HCT116 (cell line): ENCODE measurements around the gene GABBR2. TPM values are rescaled to one million over a fixed set of nuclear protein-coding genes. Genes with fewer than 3 reads are reported as not detected.

Experiments
- ATAC-seq: fragments of 200-7000 bp; cut with Tn5 transposase; 2 replicates; pipeline ENCODE4 v1.9.1; 2020; ENCODE audit warnings: mild to moderate bottlenecking, moderate library complexity
- BruUV-seq: library from RNA; stranded (reverse); fragments of 400-500 nt; replicated peaks from 2 replicates; lab custom pipeline; 2021; lab: Mats Ljungman, UMichigan
- CTCF ChIA-PET: fragments of 300-600 bp; sonication (Branson Sonifier 250); formaldehyde crosslinking; loops from one replicate; lab custom pipeline; 2021; ENCODE audit warnings: antibody characterized with exemption; lab: Charles Lee
- POLR2A ChIA-PET: fragments of 300-600, 350-600 bp; sonication (Branson Sonifier 250); formaldehyde crosslinking; loops from one replicate; lab custom pipeline; 2021; ENCODE audit warnings: antibody characterized with exemption; lab: Charles Lee
- RAD21 ChIA-PET, 2 experiments: fragments of 300-600 bp; sonication (Branson Sonifier 250); formaldehyde crosslinking; loops; one replicate each; lab custom pipeline; 2023; ENCODE audit warnings: low total read pairs in 2 of 2; ENCODE audit not compliant: uncharacterized antibody in 2 of 2, unreplicated experiment in 2 of 2, low non-redundant PET in 1 of 2; lab: Charles Lee
- DNase-seq: peaks from one replicate; pipeline ENCODE4 v3.0.0-alpha.2; 2010; ENCODE audit warnings: low read depth, low spot score
- H2AFZ ChIP-seq: fragments of 200-600 bp; shearing (Covaris generic), sonication (generic); 2 replicates; pipeline ENCODE4 v1.6.1; 2017; ENCODE audit warnings: low read depth, mixed run types, mixed read lengths, antibody characterized with exemption, low read length; ENCODE audit not compliant: poor library complexity, severe bottlenecking
- H3K27ac ChIP-seq: 2 replicates; pipeline ENCODE4 v1.5.1; 2012; ENCODE audit warnings: low read depth, low read length
- H3K27me3 ChIP-seq: fragments of 200-600 bp; sonication (generic); 2 replicates; pipeline ENCODE4 v1.6.1; 2016; ENCODE audit warnings: mixed run types, low read length, mixed read lengths; ENCODE audit not compliant: insufficient read depth
- H3K36me3 ChIP-seq, 2 experiments: fragments of 200-500 bp in 1 of 2; fragments of 200-600 bp in 1 of 2; sonication (Bioruptor generic) in 1 of 2; sonication (generic) in 1 of 2; 2 replicates each; pipeline versions ENCODE4 v1.5.1 to v1.6.1; 2014 to 2016; ENCODE audit warnings: low read length in 2 of 2, inconsistent platforms in 1 of 2, mixed read lengths in 1 of 2, mixed run types in 1 of 2; ENCODE audit not compliant: insufficient read depth in 2 of 2, control insufficient read depth in 1 of 2
- H3K4me1 ChIP-seq, 2 experiments: fragments of 200-600 bp in 1 of 2; sonication (generic) in 1 of 2; 2 replicates each; pipeline versions ENCODE4 v1.5.1 to v1.6.1; 2012 to 2017; ENCODE audit warnings: low read length in 2 of 2, inconsistent platforms in 1 of 2, mild to moderate bottlenecking in 1 of 2, mixed read lengths in 1 of 2, mixed run types in 1 of 2, moderate library complexity in 1 of 2; ENCODE audit not compliant: insufficient read depth in 2 of 2, control insufficient read depth in 1 of 2
- H3K4me2 ChIP-seq: fragments of 200-600 bp; sonication (generic); 2 replicates; pipeline ENCODE4 v1.6.1; 2017; ENCODE audit warnings: mixed run types, low read length, mixed read lengths
- H3K4me3 ChIP-seq, 2 experiments: fragments of 200-600 bp in 1 of 2; sonication (generic) in 1 of 2; replicated peaks in 1 of 2; 2 replicates each; pipeline ENCODE4 v1.5.1; 2011 to 2016; ENCODE audit warnings: low read length in 2 of 2, control low read depth in 1 of 2, low read depth in 1 of 2, mild to moderate bottlenecking in 1 of 2, mixed read lengths in 1 of 2, mixed run types in 1 of 2
- H3K79me2 ChIP-seq: fragments of 200-600 bp; sonication (generic); 2 replicates; pipeline ENCODE4 v1.6.1; 2017; ENCODE audit warnings: mild to moderate bottlenecking, mixed run types, low read length, moderate library complexity, mixed read lengths; ENCODE audit not compliant: insufficient read depth
- H3K9ac ChIP-seq: fragments of 200-600 bp; sonication (generic); 2 replicates; pipeline ENCODE4 v1.6.1; 2016; ENCODE audit warnings: low read length, mixed read lengths
- H3K9me2 ChIP-seq: fragments of 200-600 bp; sonication (generic), shearing (Covaris generic); 2 replicates; pipeline ENCODE4 v1.6.1; 2017; ENCODE audit warnings: mixed run types, mild to moderate bottlenecking, moderate library complexity; ENCODE audit not compliant: insufficient read depth
- H3K9me3 ChIP-seq, 2 experiments: fragments of 200-500 bp in 1 of 2; fragments of 200-600 bp in 1 of 2; sonication (Bioruptor generic) in 1 of 2; sonication (generic) in 1 of 2; 2 replicates each; pipeline ENCODE4 v1.6.1; 2014 to 2017; ENCODE audit warnings: low read length in 2 of 2, mixed read lengths in 2 of 2, inconsistent platforms in 1 of 2, low read depth in 1 of 2, mild to moderate bottlenecking in 1 of 2, mixed run types in 1 of 2, moderate library complexity in 1 of 2; ENCODE audit not compliant: control insufficient read depth in 1 of 2, insufficient read depth in 1 of 2
- H4K20me1 ChIP-seq: fragments of 200-600 bp; sonication (generic), shearing (Covaris generic); 2 replicates; pipeline ENCODE4 v1.6.1; 2017; ENCODE audit warnings: mixed run types, mild to moderate bottlenecking, moderate library complexity; ENCODE audit not compliant: insufficient read depth
- ELF1 ChIP-seq: IDR thresholded peaks from 2 replicates; pipeline ENCODE4 v1.6.1; 2012; ENCODE audit warnings: low read depth, borderline replicate concordance
- MAX ChIP-seq: IDR thresholded peaks from 2 replicates; pipeline ENCODE4 v1.6.1; 2012
- SIN3A ChIP-seq: IDR thresholded peaks from 2 replicates; pipeline ENCODE4 v1.6.1; 2012; ENCODE audit warnings: low read depth
- SP1 ChIP-seq: IDR thresholded peaks from 2 replicates; pipeline ENCODE4 v1.6.1; 2012; ENCODE audit warnings: low read depth
- YY1 ChIP-seq: IDR thresholded peaks from 2 replicates; pipeline ENCODE4 v1.6.1; 2011; ENCODE audit warnings: low read length, low read depth, moderate library complexity, mild to moderate bottlenecking; ENCODE audit not compliant: insufficient replicate concordance; ENCODE audit errors: extremely low read depth
- intact Hi-C: fragments of 100-400 bp; cut with micrococcal nuclease; formaldehyde crosslinking; loops from 2 replicates; pipeline ENCODE4 v1.10.0; 2022
- total RNA-seq: library from RNA; stranded (reverse); gene quantifications from one replicate; pipeline ENCODE4 v1.2.1, GENCODE V29; 2021; ENCODE audit not compliant: unreplicated experiment

The GABBR2 gene
- total RNA-seq, 1 experiment from 2014 or later: 0.15 TPM

- no peaks in the 10 kb centered on the region for H4K20me1 ChIP-seq
- no peak overlapping the region for H3K4me3 ChIP-seq
- no TSS peak for BruUV-seq
- no peak overlapping the region for H3K27ac ChIP-seq
- no peaks in the 10 kb centered on the region for H3K79me2 ChIP-seq
- no peaks in the 10 kb centered on the region for H3K9me2 ChIP-seq
- H2AFZ ChIP-seq: no peak overlapping the region
- POLR2A ChIA-PET: no interaction called here
- no peak overlapping the region for H3K9ac ChIP-seq
- no peaks in the 10 kb centered on the region for H3K9me3 ChIP-seq
- intact Hi-C loops: no loop called here
- DNase-seq (no peak), ATAC-seq (no peak)
- CTCF ChIA-PET: no interaction called here
- no peak overlapping the region for H3K4me2 ChIP-seq
- no peak for TF ChIP-seq YY1
- no peak for TF ChIP-seq MAX
- TF ChIP-seq SP1: no peak
- RAD21 ChIA-PET: no interaction called here
- H3K36me3 ChIP-seq: no peaks in the 10 kb centered on the region
- peaks cover 35% of the 10 kb centered on the region for H3K27me3 ChIP-seq
- H3K4me1 ChIP-seq: no peaks in the 10 kb centered on the region
Observed at GRCh38 chr9:98721643-98722042, 12.9 kb upstream of the GABBR2 start.

- H3K27me3 ChIP-seq: peaks cover 33% of the 10 kb centered on the region
- no peak overlapping the region for H3K4me3 ChIP-seq
- TF ChIP-seq ELF1 (no peak), SIN3A (no peak)
- no TSS peak for BruUV-seq
- ChIA-PET POLR2A (no interaction called here), RAD21 (no interaction called here), CTCF (no interaction called here)
- no peak overlapping the region for H2AFZ ChIP-seq
- no peaks in the 10 kb centered on the region for H3K36me3 ChIP-seq
- no peak overlapping the region for H3K9ac ChIP-seq
- H4K20me1 ChIP-seq: no peaks in the 10 kb centered on the region
- H3K4me2 ChIP-seq: no peak overlapping the region
- H3K9me2 ChIP-seq: no peaks in the 10 kb centered on the region
- no peaks in the 10 kb centered on the region for H3K9me3 ChIP-seq
- no peak for ATAC-seq
- no peak overlapping the region for H3K27ac ChIP-seq
- intact Hi-C loops: no loop called here
- no peaks in the 10 kb centered on the region for H3K4me1 ChIP-seq
- no peaks in the 10 kb centered on the region for H3K79me2 ChIP-seq
- DNase-seq: no peak
Observed at GRCh38 chr9:98720402-98720801, 11.7 kb upstream of the GABBR2 start.
